Gastrocnemius medialis (tissue), 4 donors: ENCODE results near the gene SMYD3. TPM values are rescaled to one million over a fixed set of nuclear protein-coding genes. Genes with fewer than 3 reads are reported as not detected.
"Not testable (repeated sequence)": the region's sequence is repeated elsewhere in the genome, so short reads cannot be mapped to it uniquely, and the experiment has no call there.

Experiments
- ATAC-seq, 2 donors: fragments of 150-250 bp; one replicate each; pipeline ENCODE4 v1.9.1; 2016
- DNase-seq, 2 donors: peaks; one replicate each; pipeline ENCODE4 v3.0.0-alpha.2; 2019
- H3K27ac ChIP-seq, 4 donors: fragments of 200-600 bp; sonication (generic); 1 replicate in 1 of 4; 2 replicates in 3 of 4; pipeline ENCODE4 v1.5.1; 2016 to 2018; ENCODE audit warnings: mild to moderate bottlenecking in 2 of 4, moderate library complexity in 1 of 4
- H3K27me3 ChIP-seq, 3 donors: fragments of 200-600 bp; sonication (generic) in 2 of 3; 1 replicate in 1 of 3; 2 replicates in 2 of 3; pipeline versions ENCODE4 v1.5.1 to v1.6.0; 2016 to 2019; ENCODE audit warnings: mild to moderate bottlenecking in 1 of 3, moderate library complexity in 1 of 3
- H3K36me3 ChIP-seq, 2 donors: fragments of 200-600 bp; sonication (generic) in 1 of 2; one replicate each; pipeline ENCODE4 v1.5.1; 2017 to 2018
- H3K4me1 ChIP-seq, 2 donors: fragments of 200-600 bp; sonication (generic) in 1 of 2; one replicate each; pipeline ENCODE4 v1.5.1; 2016 to 2017; ENCODE audit warnings: mild to moderate bottlenecking in 2 of 2
- H3K4me3 ChIP-seq, 4 donors: fragments of 200-600 bp; sonication (generic) in 3 of 4; 1 replicate in 1 of 4; 2 replicates in 3 of 4; pipeline ENCODE4 v1.5.1; 2016 to 2019; ENCODE audit warnings: mild to moderate bottlenecking in 2 of 4
- H3K9me3 ChIP-seq, 3 donors: fragments of 200-600 bp; sonication (generic) in 2 of 3; 1 replicate in 1 of 3; 2 replicates in 2 of 3; pipeline ENCODE4 v1.5.1; 2016 to 2019
- POLR2A ChIP-seq, 2 donors: fragments of 450-650 bp; IDR thresholded peaks; one replicate each; pipeline ENCODE4 v1.6.1; 2017; ENCODE audit warnings: antibody characterized with exemption in 2 of 2, mild to moderate bottlenecking in 2 of 2, moderate library complexity in 2 of 2
- in situ Hi-C, 4 donors: fragments of 200-750 bp; cut with MboI; loops; one replicate each; pipeline versions ENCODE4 v1.15.0 to v1.8.0; 2017; ENCODE audit warnings: low sequenced_read_pairs in 4 of 4
- intact Hi-C: fragments of 100-400 bp; cut with DNase I; formaldehyde crosslinking; loops from one replicate; pipeline ENCODE4 v1.15.1; 2023; ENCODE audit warnings: low total_unique reads
- total RNA-seq, 4 donors: library from RNA; depleted of rRNA; stranded (reverse); fragments of >200 nt; gene quantifications; one replicate each; pipeline versions ENCODE4 v1.1.0 to v1.2.3, GENCODE V29; 2016
- TF ChIP-seq, protein P1 (sequence below), 5 experiments: fragments of 450-650 bp in 3 of 5; fragments of 200-600 bp in 2 of 5; sonication (generic) in 2 of 5; IDR thresholded peaks in 4 of 5; conservative IDR thresholded peaks in 1 of 5; 1 replicate in 4 of 5; 2 replicates in 1 of 5; pipeline ENCODE4 v1.5.1; 2016 to 2019; ENCODE audit warnings: antibody characterized with exemption in 5 of 5, mild to moderate bottlenecking in 3 of 5, moderate library complexity in 3 of 5

Gene SMYD3
- total RNA-seq, 4 donors from 2014 or later: 4.4 to 10.3 (median 6.3) TPM

DNA sequence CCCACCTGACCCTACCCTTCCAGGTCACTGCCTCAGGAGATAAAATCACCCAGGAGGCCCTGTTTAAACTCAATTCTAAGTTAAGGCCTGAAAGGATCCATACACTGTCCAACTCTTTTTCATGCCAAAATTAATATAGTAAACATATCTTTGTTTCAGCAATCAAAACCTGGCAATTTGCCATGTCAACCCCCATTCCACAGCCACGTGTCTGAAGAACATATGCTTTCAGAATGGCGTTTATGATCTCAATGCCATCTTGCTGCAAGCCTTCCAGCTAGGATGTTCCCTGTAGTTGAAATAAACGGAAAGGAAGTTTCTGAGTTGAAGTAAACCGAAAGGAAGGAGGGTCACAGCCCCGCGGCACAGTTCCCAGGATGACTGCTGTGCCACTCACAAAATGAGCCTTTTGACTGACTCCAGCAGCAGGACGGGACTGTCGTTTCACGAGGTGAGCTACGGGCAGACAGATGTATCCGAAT lies 472.0 kb downstream of the SMYD3 start:
- DNase-seq (no peak), ATAC-seq (no peak)
- Histone ChIP-seq H3K27me3 (no peaks in the 10 kb centered on the region), H3K27ac (no peak overlapping the region), H3K4me3 (peak overlapping the region in 1 of 4 donors; percentile 27), H3K4me1 (no peaks in the 10 kb centered on the region), H3K9me3 (no peaks in the 10 kb centered on the region), H3K36me3 (no peaks in the 10 kb centered on the region)
- TF ChIP-seq, protein P1, sequence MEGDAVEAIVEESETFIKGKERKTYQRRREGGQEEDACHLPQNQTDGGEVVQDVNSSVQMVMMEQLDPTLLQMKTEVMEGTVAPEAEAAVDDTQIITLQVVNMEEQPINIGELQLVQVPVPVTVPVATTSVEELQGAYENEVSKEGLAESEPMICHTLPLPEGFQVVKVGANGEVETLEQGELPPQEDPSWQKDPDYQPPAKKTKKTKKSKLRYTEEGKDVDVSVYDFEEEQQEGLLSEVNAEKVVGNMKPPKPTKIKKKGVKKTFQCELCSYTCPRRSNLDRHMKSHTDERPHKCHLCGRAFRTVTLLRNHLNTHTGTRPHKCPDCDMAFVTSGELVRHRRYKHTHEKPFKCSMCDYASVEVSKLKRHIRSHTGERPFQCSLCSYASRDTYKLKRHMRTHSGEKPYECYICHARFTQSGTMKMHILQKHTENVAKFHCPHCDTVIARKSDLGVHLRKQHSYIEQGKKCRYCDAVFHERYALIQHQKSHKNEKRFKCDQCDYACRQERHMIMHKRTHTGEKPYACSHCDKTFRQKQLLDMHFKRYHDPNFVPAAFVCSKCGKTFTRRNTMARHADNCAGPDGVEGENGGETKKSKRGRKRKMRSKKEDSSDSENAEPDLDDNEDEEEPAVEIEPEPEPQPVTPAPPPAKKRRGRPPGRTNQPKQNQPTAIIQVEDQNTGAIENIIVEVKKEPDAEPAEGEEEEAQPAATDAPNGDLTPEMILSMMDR (IDR thresholded peaks at IDR 0.05 in 4 of 5, conservative IDR thresholded peaks at IDR 0.05 in 1 of 5): no peak
- TF ChIP-seq POLR2A (IDR thresholded peaks at IDR 0.05): no peak
- in situ Hi-C loops (no loop called here), intact Hi-C loops (no loop called here)

DNA sequence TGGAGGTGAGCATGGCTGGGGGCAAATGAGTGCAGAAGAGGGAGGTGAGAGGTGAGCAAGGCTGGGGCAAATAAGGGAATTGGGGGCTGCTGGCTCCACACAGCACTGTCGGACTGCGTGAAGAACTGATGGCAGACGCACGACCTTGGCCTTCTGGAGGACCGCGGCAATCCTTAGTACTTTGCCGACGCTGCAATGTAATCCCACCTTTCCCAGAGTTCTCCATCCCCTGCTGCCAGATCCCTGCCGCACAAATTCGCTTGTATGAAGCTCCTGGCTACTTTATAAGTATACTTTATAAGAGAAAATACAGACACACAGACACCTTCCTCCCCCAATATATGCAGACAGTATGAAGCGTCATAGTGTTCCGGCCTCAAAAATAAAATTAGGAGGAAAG lies 472.4 kb downstream of the SMYD3 start:
- H3K4me3 ChIP-seq: no peak overlapping the region
- H3K27ac ChIP-seq: no peak overlapping the region
- H3K4me1 ChIP-seq: no peaks in the 10 kb centered on the region
- in situ Hi-C loops: no loop called here
- H3K9me3 ChIP-seq: no peaks in the 10 kb centered on the region
- DNase-seq: no peak
- TF ChIP-seq, protein P1 (IDR thresholded peaks at IDR 0.05 in 4 of 5, conservative IDR thresholded peaks at IDR 0.05 in 1 of 5): no peak
- TF ChIP-seq POLR2A (IDR thresholded peaks at IDR 0.05): no peak
- H3K36me3 ChIP-seq: no peaks in the 10 kb centered on the region
- ATAC-seq: no peak
- H3K27me3 ChIP-seq: no peaks in the 10 kb centered on the region
- intact Hi-C loops: no loop called here

GRCh38 chr1:246032984-246033383 lies 474.1 kb downstream of the SMYD3 start:
- Histone ChIP-seq H3K9me3 (no peaks in the 10 kb centered on the region), H3K27ac (no peak overlapping the region), H3K4me3 (no peak overlapping the region), H3K4me1 (no peaks in the 10 kb centered on the region), H3K27me3 (no peaks in the 10 kb centered on the region), H3K36me3 (no peaks in the 10 kb centered on the region)
- ATAC-seq (no peak), DNase-seq (no peak)
- TF ChIP-seq, protein P1 (IDR thresholded peaks at IDR 0.05 in 4 of 5, conservative IDR thresholded peaks at IDR 0.05 in 1 of 5): no peak
- intact Hi-C loops (no loop called here), in situ Hi-C loops (no loop called here)

DNA sequence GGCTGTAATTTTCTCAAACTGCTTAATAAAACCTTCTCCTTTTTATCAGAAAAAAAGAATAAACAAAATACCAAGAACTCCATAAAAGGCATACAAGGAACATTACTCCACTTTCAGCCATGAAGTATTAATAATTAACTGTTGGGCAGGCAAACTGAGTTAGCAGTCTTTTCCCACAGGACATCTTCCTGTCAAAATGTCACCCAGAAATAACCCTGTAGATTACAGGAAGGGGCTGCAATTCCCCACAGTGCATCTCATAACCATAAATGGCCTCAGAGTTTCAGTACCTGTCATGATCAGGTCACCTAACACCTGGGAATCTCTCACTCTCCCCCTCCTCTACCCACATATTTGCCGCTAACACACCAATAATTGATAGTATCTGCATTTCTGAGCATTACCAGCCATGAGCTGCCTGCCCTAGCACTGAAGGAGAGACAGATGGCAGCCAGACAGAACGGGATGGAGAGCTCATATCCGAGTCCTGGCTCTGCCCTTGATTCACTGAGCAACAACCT lies 475.0 kb downstream of the SMYD3 start:
- Histone ChIP-seq H3K27ac (no peak overlapping the region), H3K4me1 (no peaks in the 10 kb centered on the region), H3K36me3 (no peaks in the 10 kb centered on the region), H3K27me3 (no peaks in the 10 kb centered on the region), H3K4me3 (no peak overlapping the region), H3K9me3 (no peaks in the 10 kb centered on the region)
- DNase-seq: no peak
- TF ChIP-seq POLR2A (IDR thresholded peaks at IDR 0.05): no peak
- TF ChIP-seq, protein P1 (IDR thresholded peaks at IDR 0.05 in 4 of 5, conservative IDR thresholded peaks at IDR 0.05 in 1 of 5): no peak
- in situ Hi-C loops (no loop called here), intact Hi-C loops (no loop called here)
- no peak for ATAC-seq

- H3K4me3 ChIP-seq: no peak overlapping the region
- H3K27me3 ChIP-seq: no peaks in the 10 kb centered on the region
- TF ChIP-seq, protein P1 (IDR thresholded peaks at IDR 0.05 in 4 of 5, conservative IDR thresholded peaks at IDR 0.05 in 1 of 5): no peak
- TF ChIP-seq POLR2A (IDR thresholded peaks at IDR 0.05): no peak
- ATAC-seq: no peak
- DNase-seq: no peak
- intact Hi-C loops: no loop called here
- in situ Hi-C loops: no loop called here
- H3K36me3 ChIP-seq: no peaks in the 10 kb centered on the region
- H3K27ac ChIP-seq: no peak overlapping the region
- H3K4me1 ChIP-seq: no peaks in the 10 kb centered on the region
- no peaks in the 10 kb centered on the region for H3K9me3 ChIP-seq
These were observed 477.5 kb downstream of the SMYD3 start for GRCh38 chr1:246029616-246030015.

DNA sequence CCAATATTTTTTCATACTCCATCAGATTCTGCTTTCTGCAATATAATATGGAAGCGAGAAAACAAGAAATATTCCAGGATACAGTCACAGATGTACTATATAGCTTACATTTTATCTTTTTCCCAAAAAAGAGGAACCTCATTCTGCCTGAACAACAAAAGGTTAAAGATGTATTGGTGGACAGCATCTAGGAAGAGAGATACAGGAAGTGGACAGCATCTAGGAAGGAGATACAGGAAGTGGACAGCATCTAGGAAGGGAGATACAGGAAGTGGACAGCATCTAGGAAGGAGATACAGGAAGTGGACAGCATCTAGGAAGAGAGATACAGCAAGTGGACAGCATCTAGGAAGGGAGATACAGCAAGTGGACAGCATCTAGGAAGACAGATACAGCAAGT lies 483.0 kb downstream of the SMYD3 start:
- H3K27me3 ChIP-seq, H3K36me3 ChIP-seq, ATAC-seq, H3K27ac ChIP-seq, DNase-seq, intact Hi-C loops, H3K4me1 ChIP-seq, H3K4me3 ChIP-seq, H3K9me3 ChIP-seq: not testable (repeated sequence)
- in situ Hi-C loops: loop anchor here (25.0 kb wide), 1 partner anchor 463 kb away; no protein-coding TSS in a partner anchor
